ENCODE measurements around the gene GPR12. TPM values are rescaled to one million over a fixed set of nuclear protein-coding genes. Genes with fewer than 3 reads are reported as not detected.

The GPR12 gene
- total RNA-seq, 2 donors from 2014 or later = not detected

DNA sequence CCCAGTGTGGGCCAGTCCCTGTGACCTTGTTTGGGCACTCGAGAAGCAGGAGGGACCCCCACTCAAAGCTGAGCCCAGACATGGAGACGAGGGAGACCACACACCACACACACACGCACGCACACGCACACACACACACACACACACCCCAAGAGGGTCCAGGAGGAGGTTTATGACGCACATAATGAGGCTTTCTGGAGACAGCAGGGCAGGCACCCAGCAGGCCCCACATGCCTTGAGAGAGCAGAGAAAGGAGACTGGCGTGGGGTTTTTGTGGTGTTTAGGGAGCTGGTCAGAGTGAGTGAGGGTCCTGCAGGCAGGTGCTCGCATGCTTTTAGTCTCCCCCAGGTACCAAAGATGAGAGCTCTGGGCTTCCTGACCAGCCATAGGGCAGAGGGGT is 42.4 kb downstream of the GPR12 start:
- ATAC-seq = no peak
- H3K27ac Mint-ChIP-seq = no peak overlapping the region
- DNase-seq (ENCODE audit: low spot score in 2 of 2) = no peak
- peaks cover 0 to 5% of the 10 kb centered on the region in 2 donors for H3K9me3 Mint-ChIP-seq
- no peaks in the 10 kb centered on the region for H3K36me3 Mint-ChIP-seq

DNA sequence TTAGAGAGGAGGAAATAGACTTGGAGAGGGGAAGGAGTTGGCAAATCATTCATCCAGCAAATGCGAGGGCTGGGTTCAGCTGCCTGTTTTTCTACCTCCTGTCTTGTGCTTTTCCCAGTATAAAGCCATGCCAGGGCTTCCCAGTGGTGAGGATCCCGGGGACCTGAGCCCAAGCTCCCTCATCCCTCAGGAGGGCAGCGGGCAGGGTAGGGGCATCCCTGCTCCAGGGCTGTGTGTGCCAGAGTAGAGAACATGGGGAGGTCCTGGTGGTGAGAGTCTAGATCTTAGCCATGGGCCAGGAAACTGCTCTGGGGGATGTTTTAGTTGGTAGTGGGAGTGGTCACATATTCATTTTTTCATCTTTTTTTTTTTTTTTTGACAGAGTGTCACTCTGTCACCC is 43.6 kb downstream of the GPR12 start:
- ATAC-seq = no peak
- peaks cover 0 to 5% of the 10 kb centered on the region in 2 donors for H3K36me3 Mint-ChIP-seq
- no peak for DNase-seq (ENCODE audit: low spot score in 2 of 2)
- H3K9me3 Mint-ChIP-seq = peaks cover 4 to 6% of the 10 kb centered on the region in 2 donors
- H3K27ac Mint-ChIP-seq = no peak overlapping the region

DNA sequence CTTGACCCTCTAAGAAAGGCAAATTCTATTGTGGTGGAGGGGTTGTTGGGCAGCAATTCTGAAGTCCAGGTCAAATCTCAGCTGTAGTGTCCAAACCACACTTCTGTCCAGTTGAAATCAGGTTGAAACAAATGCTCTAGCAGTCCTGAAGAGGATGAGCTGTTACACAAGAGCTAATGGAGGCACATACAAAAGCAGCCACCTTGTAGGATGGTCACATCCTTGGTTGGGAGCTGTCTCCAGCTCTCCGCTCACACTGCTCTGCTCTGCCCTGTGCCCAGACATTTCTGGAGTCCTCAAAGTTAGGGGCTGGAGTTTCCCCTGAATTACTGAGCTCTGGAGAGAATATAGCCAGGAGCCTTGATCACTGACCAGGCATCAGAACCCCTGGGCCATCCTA is 47.2 kb downstream of the GPR12 start:
- Mint-ChIP-seq H3K27ac (no peak overlapping the region), H3K36me3 (peaks cover 0 to 5% of the 10 kb centered on the region in 2 donors), H3K9me3 (peaks cover 4 to 6% of the 10 kb centered on the region in 2 donors)
- DNase-seq (ENCODE audit: low spot score in 2 of 2) (no peak), ATAC-seq (no peak)

DNA sequence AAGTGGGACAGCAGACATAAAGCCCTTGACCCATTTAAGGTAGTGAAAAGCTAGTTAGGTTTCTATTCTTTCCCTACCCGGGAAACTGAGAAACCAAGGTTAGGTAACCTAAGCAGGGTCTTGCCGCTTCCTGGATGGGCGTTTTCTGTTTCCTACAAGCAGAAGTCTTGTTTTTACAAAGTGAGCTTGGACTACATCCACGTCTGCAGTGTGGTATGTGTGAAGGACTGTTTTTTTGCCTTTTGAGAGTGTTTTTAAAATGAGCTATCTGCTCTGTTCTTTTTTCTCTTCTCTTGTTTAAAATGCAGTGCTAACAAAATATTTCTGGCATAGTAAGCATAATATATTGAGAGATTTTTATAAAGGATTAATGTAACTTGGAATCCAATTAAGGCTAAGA is 49.4 kb downstream of the GPR12 start:
- no peak for DNase-seq (ENCODE audit: low spot score in 2 of 2)

DNA sequence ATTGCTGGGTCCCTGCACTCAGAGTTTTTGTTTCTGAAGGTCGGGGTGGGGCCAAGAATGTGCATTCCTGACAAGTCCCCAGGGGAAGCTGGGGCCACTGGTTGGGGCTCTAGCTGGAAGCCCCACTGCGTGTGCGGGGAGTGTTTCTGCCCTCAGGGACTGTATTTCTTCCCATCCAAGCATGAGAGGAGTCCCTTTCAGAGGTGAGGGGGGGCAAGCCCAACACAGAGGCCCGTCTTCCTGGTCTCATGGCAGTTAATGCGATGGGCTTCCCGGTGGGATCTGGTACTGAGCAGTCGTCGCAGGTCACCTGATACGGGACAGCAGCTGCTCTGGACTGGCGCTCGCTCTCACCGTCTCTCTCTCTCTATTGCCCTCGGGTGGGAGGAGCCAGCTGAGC is 50.4 kb downstream of the GPR12 start:
- no peak overlapping the region for H3K27ac Mint-ChIP-seq
- peaks cover 4 to 6% of the 10 kb centered on the region in 2 donors for H3K9me3 Mint-ChIP-seq
- DNase-seq (ENCODE audit: low spot score in 2 of 2) (no peak), ATAC-seq (no peak)
- peaks cover 0 to 5% of the 10 kb centered on the region in 2 donors for H3K36me3 Mint-ChIP-seq

More for the DNA sequence above, 49.4 kb downstream of the GPR12 start:
- peaks cover 0 to 5% of the 10 kb centered on the region in 2 donors for H3K36me3 Mint-ChIP-seq
- ATAC-seq = no peak
- H3K27ac Mint-ChIP-seq = no peak overlapping the region
- peaks cover 4 to 6% of the 10 kb centered on the region in 2 donors for H3K9me3 Mint-ChIP-seq

DNA sequence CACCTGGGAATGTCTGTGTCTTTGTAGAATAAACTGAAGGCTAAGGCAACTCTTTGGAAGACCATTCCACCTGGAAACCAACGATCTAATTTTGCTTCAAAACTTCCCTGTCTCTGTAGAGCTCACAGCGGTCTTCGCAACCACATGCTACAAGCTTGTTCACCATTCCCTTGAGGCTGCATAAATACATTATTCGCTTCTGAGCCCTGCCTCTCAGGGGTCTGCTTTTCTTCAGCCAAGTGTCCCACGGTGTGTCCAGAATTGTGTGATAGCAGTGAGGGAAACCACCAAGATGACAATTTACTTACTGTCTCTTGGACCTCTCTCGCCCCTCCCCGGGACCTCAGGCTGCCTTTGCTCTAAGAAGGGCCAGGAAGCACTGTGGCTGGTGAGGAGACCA is 51.1 kb downstream of the GPR12 start:
- no peak for DNase-seq (ENCODE audit: low spot score in 2 of 2)
- H3K36me3 Mint-ChIP-seq = peaks cover 0 to 5% of the 10 kb centered on the region in 2 donors
- H3K27ac Mint-ChIP-seq = no peak overlapping the region
- peaks cover 4 to 6% of the 10 kb centered on the region in 2 donors for H3K9me3 Mint-ChIP-seq
- ATAC-seq = no peak

DNA sequence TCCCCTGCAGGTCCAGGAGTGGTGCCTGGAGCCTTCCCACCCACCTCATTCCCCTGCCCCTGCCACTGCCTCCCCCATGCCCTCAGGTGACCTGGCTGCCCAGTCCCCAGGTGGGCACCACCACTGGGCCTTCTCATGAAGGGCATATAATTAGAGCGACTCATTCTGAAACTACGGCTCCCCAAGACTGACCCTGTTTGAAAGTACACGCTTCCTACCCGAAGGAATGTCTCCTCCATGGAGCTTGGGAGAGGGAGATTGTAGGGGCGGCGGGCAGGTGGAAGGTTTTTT is 52.6 kb downstream of the GPR12 start:
- no peak for DNase-seq (ENCODE audit: low spot score in 2 of 2)
- Mint-ChIP-seq H3K27ac (no peak overlapping the region), H3K36me3 (peaks cover 0 to 5% of the 10 kb centered on the region in 2 donors), H3K9me3 (peaks cover 4% of the 10 kb centered on the region in 2 donors)
- no peak for ATAC-seq

DNA sequence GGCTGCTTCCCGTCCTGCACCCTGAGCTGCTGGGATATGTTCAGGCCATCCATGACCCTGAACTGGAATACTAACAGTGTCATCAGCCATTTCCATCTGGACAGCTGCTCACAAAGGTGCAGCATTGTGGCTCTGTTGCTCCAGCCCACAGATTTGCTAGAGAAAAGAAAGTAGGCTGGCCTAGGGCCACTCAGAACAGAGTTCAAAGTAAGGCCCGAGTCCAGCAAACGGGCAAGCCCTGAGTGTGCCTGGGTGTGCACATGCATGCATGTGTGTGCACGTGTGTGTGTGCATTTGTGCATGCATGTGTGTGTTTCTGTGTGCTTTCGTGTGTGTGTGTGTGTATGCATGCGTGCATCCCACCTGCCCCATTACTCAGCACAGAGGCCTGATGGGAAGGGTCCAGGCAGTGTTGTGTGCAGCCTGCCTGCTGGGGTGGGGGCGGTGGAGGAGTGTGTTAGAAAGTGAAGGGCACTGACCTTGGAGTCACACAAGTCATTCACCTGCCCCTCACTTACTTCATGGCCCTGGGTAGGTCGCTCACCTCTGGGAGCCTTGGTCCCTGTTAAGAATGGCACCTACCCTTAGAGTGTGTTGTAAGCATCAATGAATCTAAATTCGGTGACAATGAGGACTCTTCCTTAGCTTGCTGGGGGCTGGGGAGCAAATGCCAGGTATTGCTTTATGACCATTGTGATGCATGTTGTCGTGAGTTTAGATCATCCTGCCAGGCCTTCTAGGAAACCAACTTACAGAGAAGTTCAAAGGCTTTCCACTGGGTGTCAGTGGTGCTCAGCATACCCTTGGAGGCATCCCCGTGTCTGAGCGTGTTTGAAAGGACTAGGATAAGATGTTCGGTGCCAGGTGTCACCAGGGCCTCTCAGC is 53.2 kb downstream of the GPR12 start:
- ATAC-seq (peak; percentile 41 to 75), DNase-seq (ENCODE audit: low spot score in 2 of 2) (peak in 1 of 2 donors; percentile 30)
- H3K36me3 Mint-ChIP-seq = peaks cover 0 to under 1% of the 10 kb centered on the region in 2 donors
- no peak overlapping the region for H3K27ac Mint-ChIP-seq
- H3K9me3 Mint-ChIP-seq = no peaks in the 10 kb centered on the region

DNA sequence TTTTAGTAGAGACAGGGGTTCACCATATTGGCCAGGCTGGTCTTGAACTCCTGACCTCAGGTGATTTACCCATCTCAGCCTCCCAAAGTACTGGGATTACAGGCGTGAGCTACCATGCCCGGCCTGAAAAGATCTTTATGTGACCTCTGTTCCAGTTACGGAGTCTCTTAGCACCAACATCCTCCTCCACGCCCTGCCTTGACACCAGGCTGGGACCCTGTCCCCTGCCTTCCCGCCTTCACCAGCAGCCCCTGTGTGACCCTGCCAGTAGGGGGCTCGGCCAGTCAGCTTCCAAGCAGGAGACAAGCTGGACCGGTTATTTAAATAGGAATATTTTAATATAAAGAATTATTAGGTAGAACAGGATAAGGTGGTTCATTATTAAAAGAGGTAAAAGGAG is 54.2 kb downstream of the GPR12 start:
- Mint-ChIP-seq H3K36me3 (no peaks in the 10 kb centered on the region), H3K9me3 (no peaks in the 10 kb centered on the region), H3K27ac (no peak overlapping the region)
- DNase-seq (ENCODE audit: low spot score in 2 of 2) = no peak
- no peak for ATAC-seq

DNA sequence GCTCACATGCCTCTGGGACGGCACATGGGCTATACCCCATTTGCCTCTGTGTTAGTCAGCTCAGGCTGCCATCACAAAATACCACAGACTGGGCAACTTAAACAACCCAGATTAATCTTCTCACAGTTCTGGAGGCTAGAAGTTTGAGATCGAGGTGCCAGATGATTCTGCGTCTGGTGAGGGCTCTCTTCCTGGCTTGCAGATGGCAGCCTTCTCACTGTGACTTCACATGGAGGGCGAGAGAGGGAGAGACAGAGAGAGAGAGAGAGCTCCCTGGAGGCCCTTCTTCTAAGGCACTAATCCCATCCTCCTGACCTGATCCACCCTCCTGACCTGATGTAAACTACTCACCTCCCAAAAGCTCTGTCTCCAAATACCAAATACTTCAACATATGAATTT is 55.0 kb downstream of the GPR12 start:
- Mint-ChIP-seq H3K27ac (no peak overlapping the region), H3K36me3 (no peaks in the 10 kb centered on the region), H3K9me3 (no peaks in the 10 kb centered on the region)
- ATAC-seq (no peak), DNase-seq (ENCODE audit: low spot score in 2 of 2) (no peak)

Other genes with a start within 250 kb of the GPR12 start
- gene WASF3, start 203.1 kb downstream of the GPR12 start, total RNA-seq = under 1 TPM; 0.11 to 0.41 TPM

All from activated naive CD4-positive, alpha-beta T cell treated with anti-CD3 and anti-CD28 coated beads, Interleukin-2, amount 50 U/mL, for 72 hours (primary cell).